Neural cell (in vitro differentiated cells): ENCODE measurements around the gene KIR2DL3. TPM values are rescaled to one million over a fixed set of nuclear protein-coding genes. Genes with fewer than 3 reads are reported as not detected.
"Not testable (repeated sequence)": the region's sequence is repeated elsewhere in the genome, so short reads cannot be mapped to it uniquely, and the experiment has no call there.

Source experiments
- H2AFZ ChIP-seq: fragments of 200-600, 300-800 bp; sonication (generic), shearing (Covaris generic); 2 replicates; pipeline ENCODE4 v1.6.0; 2014; ENCODE audit warnings: low read depth, mild to moderate bottlenecking, antibody characterized with exemption, low read length, moderate library complexity
- H3F3A ChIP-seq: fragments of 200-600 bp; shearing (Covaris generic); 2 replicates; pipeline ENCODE4 v1.6.1; 2016; ENCODE audit warnings: mild to moderate bottlenecking, moderate library complexity, mixed read lengths, antibody characterized with exemption, low read length; ENCODE audit not compliant: insufficient read depth, poor library complexity, severe bottlenecking
- H3K27ac ChIP-seq: fragments of 200-600, 300-800 bp; sonication (generic), shearing (Covaris generic); 2 replicates; pipeline ENCODE4 v1.5.1; 2014; ENCODE audit warnings: mild to moderate bottlenecking, low read length, moderate library complexity
- H3K27me3 ChIP-seq: fragments of 300-800, 200-600 bp; sonication (generic), shearing (Covaris generic); 2 replicates; pipeline ENCODE4 v1.6.0; 2014; ENCODE audit warnings: mild to moderate bottlenecking, low read depth, low read length, moderate library complexity; ENCODE audit not compliant: insufficient read depth
- H3K36me3 ChIP-seq: fragments of 300-800, 200-600 bp; sonication (generic), shearing (Covaris generic); 2 replicates; pipeline ENCODE4 v1.5.1; 2014; ENCODE audit warnings: mild to moderate bottlenecking, antibody characterized with exemption, low read length, moderate library complexity; ENCODE audit not compliant: insufficient read depth
- H3K4me2 ChIP-seq: fragments of 300-800, 200-600 bp; sonication (generic), shearing (Covaris generic); 2 replicates; pipeline ENCODE4 v1.6.0; 2014; ENCODE audit warnings: mild to moderate bottlenecking, low read length
- H3K4me3 ChIP-seq: fragments of 300-800, 200-600 bp; sonication (generic), shearing (Covaris generic); 2 replicates; pipeline ENCODE4 v1.5.1; 2014; ENCODE audit warnings: mild to moderate bottlenecking, low read length, moderate library complexity
- H3K79me2 ChIP-seq: fragments of 200-600 bp; shearing (Covaris generic); replicated peaks from 2 replicates; pipeline ENCODE4 v1.6.0; 2014; ENCODE audit warnings: mild to moderate bottlenecking, low read length, moderate library complexity; ENCODE audit not compliant: insufficient read depth
- H3K9ac ChIP-seq: fragments of 300-800, 200-600 bp; sonication (generic), shearing (Covaris generic); 2 replicates; pipeline ENCODE4 v1.6.1; 2016; ENCODE audit warnings: mild to moderate bottlenecking, low read length, mixed read lengths
- H3K9me2 ChIP-seq: fragments of 200-600 bp; shearing (Covaris generic); 2 replicates; pipeline ENCODE4 v1.6.1; 2016; ENCODE audit warnings: mild to moderate bottlenecking, low read length, mixed read lengths; ENCODE audit not compliant: insufficient read depth
- H3K9me3 ChIP-seq: fragments of 200-600, 300-800 bp; sonication (generic), shearing (Covaris generic); 2 replicates; pipeline ENCODE4 v1.6.1; 2016; ENCODE audit warnings: mild to moderate bottlenecking, mixed run types, low read length, moderate library complexity, mixed read lengths
- H4K20me1 ChIP-seq: fragments of 200-600 bp; shearing (Covaris generic); 2 replicates; pipeline ENCODE4 v1.6.1; 2016; ENCODE audit warnings: mild to moderate bottlenecking, mixed run types; ENCODE audit not compliant: insufficient read depth
- CTCF ChIP-seq: fragments of 450-650 bp; IDR thresholded peaks from 2 replicates; pipeline ENCODE4 v1.5.1; 2014; ENCODE audit warnings: antibody characterized with exemption, mild to moderate bottlenecking, moderate library complexity; ENCODE audit not compliant: poor library complexity, severe bottlenecking
- EP300 ChIP-seq: fragments of 450-650 bp; conservative IDR thresholded peaks from 2 replicates; pipeline ENCODE4 v1.6.1; 2014; ENCODE audit warnings: antibody characterized with exemption, mild to moderate bottlenecking, moderate library complexity; ENCODE audit not compliant: poor library complexity, severe bottlenecking
- EZH2 ChIP-seq: fragments of 200-600, 300-800 bp; shearing (Covaris generic), sonication (generic); IDR thresholded peaks from 2 replicates; pipeline ENCODE4 v1.6.1; 2014; ENCODE audit warnings: antibody characterized with exemption, low read length, borderline replicate concordance, mild to moderate bottlenecking; ENCODE audit not compliant: insufficient read depth, poor library complexity, severe bottlenecking
- MXI1 ChIP-seq: fragments of 450-650 bp; conservative IDR thresholded peaks from 2 replicates; pipeline ENCODE4 v1.6.1; 2014; ENCODE audit warnings: antibody characterized with exemption, mild to moderate bottlenecking; ENCODE audit not compliant: poor library complexity, severe bottlenecking
- POLR2AphosphoS5 ChIP-seq: IDR thresholded peaks from 2 replicates; pipeline ENCODE4 v1.6.1; 2012
- RAD21 ChIP-seq: fragments of 450-650 bp; conservative IDR thresholded peaks from 2 replicates; pipeline ENCODE4 v1.6.1; 2014; ENCODE audit warnings: antibody characterized with exemption, mild to moderate bottlenecking, moderate library complexity
- REST ChIP-seq: IDR thresholded peaks from 2 replicates; pipeline ENCODE4 v1.6.1; 2012; ENCODE audit warnings: borderline replicate concordance
- SMC3 ChIP-seq: fragments of 450-650 bp; conservative IDR thresholded peaks from 2 replicates; pipeline ENCODE4 v1.6.1; 2014; ENCODE audit warnings: antibody characterized with exemption, mild to moderate bottlenecking, moderate library complexity; ENCODE audit not compliant: poor library complexity
- TAF1 ChIP-seq: IDR thresholded peaks from 2 replicates; pipeline ENCODE4 v1.6.1; 2012; ENCODE audit warnings: low read depth
- polyA minus RNA-seq: library from RNA; depleted of rRNA, polyadenylated mRNA; stranded (reverse); fragments of >200 nt; gene quantifications from 2 replicates; pipeline ENCODE4 v1.2.3, GENCODE V29; 2014
- polyA plus RNA-seq: library from polyadenylated mRNA; depleted of rRNA; stranded (reverse); fragments of >200 nt; gene quantifications from 2 replicates; pipeline ENCODE4 v1.2.3, GENCODE V29; 2014

KIR2DL3 gene
- polyA plus RNA-seq (not detected in 2 replicates), polyA minus RNA-seq (not detected in 2 replicates)

GRCh38 chr19:54738306-54738705, at the start of gene KIR2DL3:
Gene KIR2DL3 (plus strand): TSS chr19:54738513. CDS start chr19:54738546, 33 bp downstream.
- H3K36me3 ChIP-seq, H4K20me1 ChIP-seq, H3K4me3 ChIP-seq, H3K79me2 ChIP-seq, H3F3A ChIP-seq, H3K4me2 ChIP-seq, H3K9me3 ChIP-seq, H3K9ac ChIP-seq, H3K27me3 ChIP-seq, H2AFZ ChIP-seq, H3K27ac ChIP-seq, H3K9me2 ChIP-seq: not testable (repeated sequence)

GRCh38 chr19:54691582-54692297, 46.6 kb upstream of the KIR2DL3 start:
- H4K20me1 ChIP-seq: no peaks in the 10 kb centered on the region
- TF ChIP-seq MXI1: no peak
- no peak for TF ChIP-seq REST
- TF ChIP-seq EP300: no peak
- no peak for TF ChIP-seq CTCF
- no peak for TF ChIP-seq RAD21
- TF ChIP-seq SMC3: no peak
- H3K27ac ChIP-seq: no peak overlapping the region
- no peaks in the 10 kb centered on the region for H3K79me2 ChIP-seq
- no peaks in the 10 kb centered on the region for H3K9me2 ChIP-seq
- H2AFZ ChIP-seq: no peak overlapping the region
- H3F3A ChIP-seq: no peaks in the 10 kb centered on the region
- no peak overlapping the region for H3K9ac ChIP-seq
- no peak overlapping the region for H3K4me3 ChIP-seq
- no peaks in the 10 kb centered on the region for H3K27me3 ChIP-seq
- peaks cover 1% of the 10 kb centered on the region for H3K9me3 ChIP-seq
- H3K4me2 ChIP-seq: no peak overlapping the region
- H3K36me3 ChIP-seq: no peaks in the 10 kb centered on the region

- Histone ChIP-seq H3K9ac (no peak overlapping the region), H3F3A (no peaks in the 10 kb centered on the region)
These were observed 46.1 kb upstream of the KIR2DL3 start for GRCh38 chr19:54692298-54692615.

More at GRCh38 chr19:54692298-54692615, 46.1 kb upstream of the KIR2DL3 start:
- Histone ChIP-seq H3K36me3 (no peaks in the 10 kb centered on the region), H4K20me1 (no peaks in the 10 kb centered on the region), H3K27me3 (no peaks in the 10 kb centered on the region), H3K4me3 (no peak overlapping the region), H2AFZ (no peak overlapping the region), H3K79me2 (no peaks in the 10 kb centered on the region), H3K27ac (no peak overlapping the region), H3K4me2 (no peak overlapping the region), H3K9me2 (no peaks in the 10 kb centered on the region), H3K9me3 (peaks cover 3% of the 10 kb centered on the region)
- no peak for TF ChIP-seq TAF1
- no peak for TF ChIP-seq CTCF
- no peak for TF ChIP-seq EZH2
- TF ChIP-seq RAD21: no peak
- no peak for TF ChIP-seq EP300
- no peak for TF ChIP-seq SMC3
- TF ChIP-seq POLR2AphosphoS5: no peak
- TF ChIP-seq MXI1: no peak
- no peak for TF ChIP-seq REST
